Omental fat pad (tissue), 4 donors: ENCODE measurements around the gene RRBP1. TPM values are rescaled to one million over a fixed set of nuclear protein-coding genes. Genes with fewer than 3 reads are reported as not detected.
A peak's percentile ranks its signal among the peaks of the same experiment; 100 is the strongest.

Source experiments
- ATAC-seq: fragments of 150-250 bp; one replicate; pipeline ENCODE4 v1.9.1; 2016; ENCODE audit warnings: mild to moderate bottlenecking, moderate library complexity; ENCODE audit not compliant: low FRiP score
- DNase-seq: peaks from one replicate; pipeline ENCODE4 v3.0.0-alpha.2; 2019; ENCODE audit warnings: low spot score
- total RNA-seq, 4 donors: library from RNA; depleted of rRNA; stranded (reverse); fragments of >200 nt; gene quantifications; one replicate each; pipeline ENCODE4 v1.1.0, GENCODE V29; 2016
- TF ChIP-seq, protein P1 (sequence below), 3 donors: fragments of 450-650 bp; IDR thresholded peaks; one replicate each; pipeline ENCODE4 v1.5.1; 2016 to 2017; ENCODE audit warnings: antibody characterized with exemption in 3 of 3, mild to moderate bottlenecking in 3 of 3, moderate library complexity in 2 of 3

Gene RRBP1
- total RNA-seq, 4 donors from 2014 or later = 67.9 to 142 (median 87.2) TPM

DNA sequence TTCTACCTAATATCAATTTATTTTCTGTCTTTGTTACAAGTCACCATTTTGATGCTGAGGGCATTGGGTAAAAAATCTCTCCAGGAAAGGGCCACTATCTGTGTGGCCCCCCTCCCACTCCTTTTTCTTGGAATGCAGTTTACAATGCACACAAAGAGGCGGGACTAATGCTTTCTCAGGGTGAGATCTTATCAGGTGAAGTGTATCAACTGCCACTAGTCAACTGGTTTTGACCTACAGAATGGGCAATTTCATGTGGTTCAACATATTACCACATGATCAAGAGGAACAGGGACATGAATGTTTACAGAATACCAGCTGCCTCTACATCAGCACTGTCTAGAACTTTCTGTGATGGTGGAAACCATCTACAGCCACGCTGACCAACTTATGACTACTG lies 3.7 kb downstream of the RRBP1 start:
- TF ChIP-seq, protein P1, sequence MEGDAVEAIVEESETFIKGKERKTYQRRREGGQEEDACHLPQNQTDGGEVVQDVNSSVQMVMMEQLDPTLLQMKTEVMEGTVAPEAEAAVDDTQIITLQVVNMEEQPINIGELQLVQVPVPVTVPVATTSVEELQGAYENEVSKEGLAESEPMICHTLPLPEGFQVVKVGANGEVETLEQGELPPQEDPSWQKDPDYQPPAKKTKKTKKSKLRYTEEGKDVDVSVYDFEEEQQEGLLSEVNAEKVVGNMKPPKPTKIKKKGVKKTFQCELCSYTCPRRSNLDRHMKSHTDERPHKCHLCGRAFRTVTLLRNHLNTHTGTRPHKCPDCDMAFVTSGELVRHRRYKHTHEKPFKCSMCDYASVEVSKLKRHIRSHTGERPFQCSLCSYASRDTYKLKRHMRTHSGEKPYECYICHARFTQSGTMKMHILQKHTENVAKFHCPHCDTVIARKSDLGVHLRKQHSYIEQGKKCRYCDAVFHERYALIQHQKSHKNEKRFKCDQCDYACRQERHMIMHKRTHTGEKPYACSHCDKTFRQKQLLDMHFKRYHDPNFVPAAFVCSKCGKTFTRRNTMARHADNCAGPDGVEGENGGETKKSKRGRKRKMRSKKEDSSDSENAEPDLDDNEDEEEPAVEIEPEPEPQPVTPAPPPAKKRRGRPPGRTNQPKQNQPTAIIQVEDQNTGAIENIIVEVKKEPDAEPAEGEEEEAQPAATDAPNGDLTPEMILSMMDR (IDR thresholded peaks at IDR 0.05) = no peak
- no peak for DNase-seq
- ATAC-seq = no peak

DNA sequence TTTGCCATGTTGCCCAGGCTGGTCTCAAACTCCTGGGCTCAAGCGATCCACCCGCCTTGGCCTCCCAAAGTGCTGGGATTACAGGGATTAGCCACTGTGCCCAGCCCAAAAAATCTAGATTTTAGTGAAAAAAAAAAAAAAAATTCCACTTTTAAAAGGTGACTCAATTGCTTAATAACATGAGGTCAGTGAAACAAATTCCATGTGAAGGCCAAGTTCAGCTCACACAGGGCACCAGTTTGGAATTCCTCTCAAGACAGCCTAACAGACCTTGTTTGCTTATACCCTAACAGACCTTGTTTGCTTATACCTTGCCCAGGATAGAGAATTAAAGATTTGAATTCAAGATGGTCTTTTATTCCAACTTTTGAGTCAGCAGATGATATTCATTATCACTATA lies 5.1 kb downstream of the RRBP1 start:
- ATAC-seq = no peak
- TF ChIP-seq, protein P1 (IDR thresholded peaks at IDR 0.05) = no peak
- no peak for DNase-seq

DNA sequence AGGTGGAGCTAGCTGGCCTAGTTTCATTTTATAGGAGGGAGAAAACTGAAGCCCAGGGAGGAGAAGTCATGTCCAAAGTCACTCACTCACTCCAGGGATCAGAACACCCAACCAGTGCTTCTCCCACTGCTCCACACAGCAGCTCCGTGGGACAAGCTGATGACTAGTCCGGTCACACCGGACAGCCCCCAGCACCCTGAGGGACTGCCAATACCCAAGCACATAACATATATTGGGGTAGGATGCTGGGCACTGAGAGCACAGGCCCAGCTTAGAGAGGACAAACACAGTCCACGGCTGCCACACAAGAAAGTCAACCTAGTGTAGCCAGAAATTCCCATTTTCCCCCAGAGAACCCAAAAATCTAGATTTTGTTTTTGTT lies 5.7 kb downstream of the RRBP1 start:
- ATAC-seq = no peak
- TF ChIP-seq, protein P1 (IDR thresholded peaks at IDR 0.05) = no peak

DNA sequence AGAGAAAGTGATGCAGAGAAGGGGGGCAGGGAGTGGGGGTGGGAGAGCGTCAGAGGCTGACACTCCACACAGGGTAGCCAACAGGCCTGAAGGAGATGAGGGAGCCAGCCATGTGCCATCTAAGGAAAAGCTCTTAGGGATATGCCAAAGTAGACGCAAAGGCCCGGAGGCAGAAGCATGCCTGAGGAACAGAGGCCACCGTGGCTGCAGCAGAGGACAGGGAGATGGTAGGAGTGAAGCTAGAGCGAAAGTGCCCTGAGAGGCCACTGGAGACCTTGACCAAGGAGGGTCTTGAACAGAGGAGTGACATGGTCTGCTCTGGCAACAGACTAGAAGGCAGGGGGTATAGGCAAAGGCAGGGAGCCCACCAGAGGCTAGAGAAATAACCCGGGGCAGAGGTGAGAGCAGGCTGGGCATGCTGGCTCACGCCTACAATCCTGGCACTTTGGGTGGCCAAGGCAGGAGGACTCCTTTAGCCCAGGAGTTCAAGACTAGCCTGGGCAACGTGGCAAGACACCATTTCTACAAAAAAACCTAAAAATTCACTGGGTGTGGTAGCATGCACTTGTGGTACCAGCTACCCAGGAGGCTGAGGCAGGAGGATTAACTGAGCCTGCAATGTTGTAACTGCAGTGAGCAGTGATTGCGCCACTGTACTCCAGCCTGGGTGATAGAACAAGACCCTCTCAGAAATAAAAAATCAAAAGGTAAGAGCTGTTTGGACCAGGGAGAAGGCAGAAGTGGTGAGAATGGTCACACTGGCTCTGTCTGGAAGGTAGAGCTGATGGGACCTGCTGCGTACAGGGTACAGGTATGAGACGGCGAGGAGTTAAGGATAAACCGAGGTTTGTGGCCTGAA lies 6.3 kb downstream of the RRBP1 start:
- TF ChIP-seq, protein P1 (IDR thresholded peaks at IDR 0.05) = no peak
- no peak for DNase-seq
- no peak for ATAC-seq

More for the DNA sequence above, 5.7 kb downstream of the RRBP1 start:
- no peak for DNase-seq

DNA sequence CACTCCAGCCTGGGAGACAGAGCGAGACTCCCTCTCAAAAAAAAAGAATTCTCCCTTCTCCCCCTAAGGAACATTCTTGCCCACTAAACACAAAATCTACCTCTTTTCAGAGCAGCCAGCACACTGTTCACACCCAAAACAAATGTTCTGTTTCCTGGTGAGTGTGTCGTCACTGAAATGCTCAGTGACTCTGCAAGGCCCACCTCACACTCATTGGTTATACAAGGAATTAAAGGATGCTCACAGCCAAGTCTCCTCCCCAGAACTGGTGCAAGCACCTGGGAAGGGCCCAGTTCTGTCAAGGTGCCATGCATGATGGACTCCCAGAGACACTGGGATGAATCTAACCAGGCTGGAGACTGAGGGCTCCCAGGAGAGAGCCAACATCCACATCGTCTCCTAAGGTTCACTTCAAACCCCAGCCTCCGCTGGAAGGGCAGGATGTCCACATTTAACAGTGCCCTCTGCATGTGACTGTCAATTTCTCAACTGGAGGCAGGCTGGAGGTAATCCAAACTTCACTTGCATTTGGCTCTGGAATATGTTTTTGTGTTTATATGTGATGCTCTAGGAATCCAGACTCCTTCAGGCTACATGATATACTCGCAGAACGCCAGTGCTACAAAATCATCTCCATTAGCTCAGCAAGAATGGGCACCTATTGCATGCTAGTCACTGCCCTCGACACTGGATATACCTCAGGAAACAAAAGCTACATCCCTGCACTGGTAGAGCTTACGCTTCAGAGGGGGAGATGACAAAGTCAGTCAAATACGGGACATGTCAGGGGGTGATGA lies 7.1 kb downstream of the RRBP1 start:
- TF ChIP-seq, protein P1 (IDR thresholded peaks at IDR 0.05) = no peak
- ATAC-seq (peak; percentile 51), DNase-seq (no peak)

DNA sequence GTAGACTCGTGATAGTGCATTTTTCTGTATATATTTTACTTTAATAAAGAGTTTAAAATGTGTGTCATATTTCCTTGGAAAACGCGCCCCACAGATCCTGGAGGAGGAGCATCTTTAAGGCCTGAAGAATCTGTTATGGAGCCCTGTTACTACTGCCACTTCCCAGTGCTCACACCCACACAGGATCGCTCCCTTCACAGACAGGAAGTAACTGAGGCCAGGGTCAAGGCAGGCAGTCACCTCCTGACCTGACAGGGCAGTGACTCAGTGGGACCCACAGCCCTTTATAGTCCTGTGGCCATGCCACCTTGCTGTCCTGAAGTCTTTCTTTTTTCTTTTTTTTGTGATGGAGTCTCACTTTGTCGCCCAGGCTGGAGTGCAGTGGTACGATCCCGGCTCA lies 9.0 kb downstream of the RRBP1 start:
- ATAC-seq (no peak), DNase-seq (no peak)
- TF ChIP-seq, protein P1 (IDR thresholded peaks at IDR 0.05) = no peak
